ENCODE results near the gene ETF1.
"Not testable (repeated sequence)": the region's sequence is repeated elsewhere in the genome, so short reads cannot be mapped to it uniquely, and the experiment has no call there.

Gene ETF1

GRCh38 chr5:138489683-138490061 lies 53.4 kb downstream of the ETF1 start:
- no peak for DNase-seq (ENCODE audit: low read depth, low spot score)
- H3K36me3 ChIP-seq (ENCODE audit: control insufficient read depth, insufficient read depth, low read length), result no peaks in the 10 kb centered on the region
- H3K9me3 ChIP-seq (ENCODE audit: control insufficient read depth, insufficient read depth, low read length), result no peaks in the 10 kb centered on the region
- no CpG with 5 or more reads among the region's 5 CpGs for WGBS (ENCODE audit: insufficient coverage, insufficient read length)
- no peak overlapping the region for H3K27ac ChIP-seq (ENCODE audit: low read length)
- H3K4me3 ChIP-seq (ENCODE audit: low read length), result no peak overlapping the region
- peaks cover 7% of the 10 kb centered on the region; the same call in 1 of the 2 replicates for H3K27me3 ChIP-seq (ENCODE audit: control insufficient read depth, insufficient read depth, low read length)
- H3K4me1 ChIP-seq (ENCODE audit: control insufficient read depth, insufficient read depth, low read length), result peaks cover 11% of the 10 kb centered on the region

- H3K4me3 ChIP-seq (ENCODE audit: low read length), result no peak overlapping the region
- no peaks in the 10 kb centered on the region for H3K36me3 ChIP-seq (ENCODE audit: control insufficient read depth, insufficient read depth, low read length)
- no peaks in the 10 kb centered on the region for H3K9me3 ChIP-seq (ENCODE audit: control insufficient read depth, insufficient read depth, low read length)
- H3K27ac ChIP-seq (ENCODE audit: low read length), result no peak overlapping the region
- H3K27me3 ChIP-seq (ENCODE audit: control insufficient read depth, insufficient read depth, low read length), result peaks cover 7% of the 10 kb centered on the region; the same call in 1 of the 2 replicates
- WGBS (ENCODE audit: insufficient coverage, insufficient read length), result no CpG with 5 or more reads among the region's 5 CpGs
- DNase-seq (ENCODE audit: low read depth, low spot score), result no peak
- peaks cover 11% of the 10 kb centered on the region for H3K4me1 ChIP-seq (ENCODE audit: control insufficient read depth, insufficient read depth, low read length)
These were observed 54.5 kb downstream of the ETF1 start for GRCh38 chr5:138488481-138488945.

DNA sequence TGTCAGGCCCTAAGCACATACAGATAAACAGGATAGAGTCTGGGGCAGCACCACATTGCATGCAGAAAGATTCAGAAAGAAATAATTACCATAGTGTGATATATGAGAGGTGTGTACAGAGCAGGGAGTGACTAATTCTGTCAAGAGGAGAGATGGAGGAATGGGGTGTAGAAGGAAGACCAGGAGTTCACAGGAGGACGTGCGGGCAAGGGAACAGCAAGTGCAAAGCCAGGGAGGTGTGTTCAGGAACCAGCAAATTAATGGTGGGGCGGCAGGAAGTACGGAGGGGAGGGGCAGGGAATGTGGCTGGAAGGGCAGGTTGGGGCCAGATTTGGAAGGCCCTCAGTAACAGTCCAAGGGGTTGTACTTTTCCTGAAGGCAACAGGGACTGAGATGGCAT lies 60.4 kb downstream of the ETF1 start:
- H3K36me3 ChIP-seq (ENCODE audit: control insufficient read depth, insufficient read depth, low read length), result no peaks in the 10 kb centered on the region
- H3K4me3 ChIP-seq (ENCODE audit: low read length), result no peak overlapping the region
- H3K27me3 ChIP-seq (ENCODE audit: control insufficient read depth, insufficient read depth, low read length), result no peaks in the 10 kb centered on the region
- no peaks in the 10 kb centered on the region for H3K4me1 ChIP-seq (ENCODE audit: control insufficient read depth, insufficient read depth, low read length)
- DNase-seq (ENCODE audit: low read depth, low spot score), result no peak
- WGBS (ENCODE audit: insufficient coverage, insufficient read length), result no CpG with 5 or more reads among the region's 4 CpGs
- H3K27ac ChIP-seq (ENCODE audit: low read length), result no peak overlapping the region
- no peaks in the 10 kb centered on the region for H3K9me3 ChIP-seq (ENCODE audit: control insufficient read depth, insufficient read depth, low read length)

GRCh38 chr5:138476918-138477317 lies 66.1 kb downstream of the ETF1 start:
- WGBS (ENCODE audit: insufficient coverage, insufficient read length), result no CpG with 5 or more reads among the region's 7 CpGs
- DNase-seq (ENCODE audit: low read depth, low spot score), result no peak
- no peaks in the 10 kb centered on the region for H3K27me3 ChIP-seq (ENCODE audit: control insufficient read depth, insufficient read depth, low read length)
- H3K36me3 ChIP-seq (ENCODE audit: control insufficient read depth, insufficient read depth, low read length), result no peaks in the 10 kb centered on the region
- H3K4me3 ChIP-seq (ENCODE audit: low read length), result no peak overlapping the region
- H3K4me1 ChIP-seq (ENCODE audit: control insufficient read depth, insufficient read depth, low read length), result peaks cover 2% of the 10 kb centered on the region; the same call in 1 of the 2 replicates
- H3K27ac ChIP-seq (ENCODE audit: low read length), result no peak overlapping the region
- no peaks in the 10 kb centered on the region for H3K9me3 ChIP-seq (ENCODE audit: control insufficient read depth, insufficient read depth, low read length)

DNA sequence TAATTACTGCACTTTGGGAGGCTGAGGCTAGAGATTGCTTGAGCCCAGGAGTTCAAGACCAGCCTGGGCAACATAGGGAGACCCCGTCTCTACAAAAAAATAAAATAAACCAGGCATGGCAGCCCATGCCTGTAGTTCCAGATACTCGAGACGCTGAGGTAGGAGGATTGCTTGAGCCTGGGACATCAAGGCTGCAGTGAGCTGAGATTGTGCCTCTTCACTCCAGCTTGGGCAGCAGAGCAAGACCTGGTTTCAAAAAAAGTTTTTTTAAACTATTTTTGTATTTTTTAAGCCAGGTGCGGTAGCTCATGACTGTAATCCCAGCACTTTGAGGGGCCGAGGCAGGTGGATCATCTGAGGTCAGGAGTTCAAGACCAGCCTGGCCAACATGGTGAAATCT lies 69.9 kb downstream of the ETF1 start:
- H3K4me3 ChIP-seq (ENCODE audit: low read length); DNase-seq (ENCODE audit: low read depth, low spot score); H3K27me3 ChIP-seq (ENCODE audit: control insufficient read depth, insufficient read depth, low read length); H3K36me3 ChIP-seq (ENCODE audit: control insufficient read depth, insufficient read depth, low read length); H3K4me1 ChIP-seq (ENCODE audit: control insufficient read depth, insufficient read depth, low read length); H3K9me3 ChIP-seq (ENCODE audit: control insufficient read depth, insufficient read depth, low read length); H3K27ac ChIP-seq (ENCODE audit: low read length): not testable (repeated sequence)
- WGBS (ENCODE audit: insufficient coverage, insufficient read length), result no CpG with 5 or more reads among the region's 5 CpGs

- no CpG with 5 or more reads among the region's 6 CpGs for WGBS (ENCODE audit: insufficient coverage, insufficient read length)
- no peak for DNase-seq (ENCODE audit: low read depth, low spot score)
- Histone ChIP-seq H3K4me3 (ENCODE audit: low read length) (no peak overlapping the region), H3K27me3 (ENCODE audit: control insufficient read depth, insufficient read depth, low read length) (no peaks in the 10 kb centered on the region), H3K36me3 (ENCODE audit: control insufficient read depth, insufficient read depth, low read length) (peaks cover 5% of the 10 kb centered on the region; the same call in 1 of the 2 replicates), H3K9me3 (ENCODE audit: control insufficient read depth, insufficient read depth, low read length) (no peaks in the 10 kb centered on the region), H3K27ac (ENCODE audit: low read length) (no peak overlapping the region), H3K4me1 (ENCODE audit: control insufficient read depth, insufficient read depth, low read length) (peaks cover 2% of the 10 kb centered on the region; the same call in 1 of the 2 replicates)
These were observed 70.7 kb downstream of the ETF1 start for GRCh38 chr5:138472353-138472752.

DNA sequence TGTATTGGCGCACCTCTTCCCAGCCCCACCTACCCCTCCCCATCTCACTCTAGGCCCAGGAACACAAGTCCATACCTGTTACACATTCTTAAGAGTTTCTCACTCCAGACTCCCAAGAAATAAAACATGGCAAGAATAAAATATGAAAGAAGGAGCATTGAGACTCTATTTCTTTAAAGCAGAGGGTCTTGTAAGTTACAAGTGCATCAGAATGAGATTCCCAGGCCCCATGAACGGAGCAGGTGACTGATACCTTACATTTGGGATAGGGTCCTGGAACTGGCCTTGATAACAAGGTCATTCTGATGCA lies 72.0 kb downstream of the ETF1 start:
- no peaks in the 10 kb centered on the region for H3K9me3 ChIP-seq (ENCODE audit: control insufficient read depth, insufficient read depth, low read length)
- no peak overlapping the region for H3K27ac ChIP-seq (ENCODE audit: low read length)
- no peak overlapping the region for H3K4me3 ChIP-seq (ENCODE audit: low read length)
- no peak for DNase-seq (ENCODE audit: low read depth, low spot score)
- no CpG with 5 or more reads among the region's 2 CpGs for WGBS (ENCODE audit: insufficient coverage, insufficient read length)
- H3K27me3 ChIP-seq (ENCODE audit: control insufficient read depth, insufficient read depth, low read length), result peaks cover 2% of the 10 kb centered on the region; the same call in 1 of the 2 replicates
- H3K36me3 ChIP-seq (ENCODE audit: control insufficient read depth, insufficient read depth, low read length), result peaks cover 11% of the 10 kb centered on the region; the same call in 1 of the 2 replicates
- H3K4me1 ChIP-seq (ENCODE audit: control insufficient read depth, insufficient read depth, low read length), result peaks cover 2% of the 10 kb centered on the region

GRCh38 chr5:138470322-138471051 lies 72.5 kb downstream of the ETF1 start:
- Histone ChIP-seq H3K27me3 (ENCODE audit: control insufficient read depth, insufficient read depth, low read length) (peaks cover 2% of the 10 kb centered on the region; the same call in 1 of the 2 replicates), H3K4me3 (ENCODE audit: low read length) (no peak overlapping the region), H3K27ac (ENCODE audit: low read length) (no peak overlapping the region), H3K36me3 (ENCODE audit: control insufficient read depth, insufficient read depth, low read length) (peaks cover 11% of the 10 kb centered on the region; the same call in 1 of the 2 replicates), H3K4me1 (ENCODE audit: control insufficient read depth, insufficient read depth, low read length) (peaks cover 2% of the 10 kb centered on the region), H3K9me3 (ENCODE audit: control insufficient read depth, insufficient read depth, low read length) (no peaks in the 10 kb centered on the region)
- no peak for DNase-seq (ENCODE audit: low read depth, low spot score)
- WGBS (ENCODE audit: insufficient coverage, insufficient read length), result no CpG with 5 or more reads among the region's 3 CpGs

DNA sequence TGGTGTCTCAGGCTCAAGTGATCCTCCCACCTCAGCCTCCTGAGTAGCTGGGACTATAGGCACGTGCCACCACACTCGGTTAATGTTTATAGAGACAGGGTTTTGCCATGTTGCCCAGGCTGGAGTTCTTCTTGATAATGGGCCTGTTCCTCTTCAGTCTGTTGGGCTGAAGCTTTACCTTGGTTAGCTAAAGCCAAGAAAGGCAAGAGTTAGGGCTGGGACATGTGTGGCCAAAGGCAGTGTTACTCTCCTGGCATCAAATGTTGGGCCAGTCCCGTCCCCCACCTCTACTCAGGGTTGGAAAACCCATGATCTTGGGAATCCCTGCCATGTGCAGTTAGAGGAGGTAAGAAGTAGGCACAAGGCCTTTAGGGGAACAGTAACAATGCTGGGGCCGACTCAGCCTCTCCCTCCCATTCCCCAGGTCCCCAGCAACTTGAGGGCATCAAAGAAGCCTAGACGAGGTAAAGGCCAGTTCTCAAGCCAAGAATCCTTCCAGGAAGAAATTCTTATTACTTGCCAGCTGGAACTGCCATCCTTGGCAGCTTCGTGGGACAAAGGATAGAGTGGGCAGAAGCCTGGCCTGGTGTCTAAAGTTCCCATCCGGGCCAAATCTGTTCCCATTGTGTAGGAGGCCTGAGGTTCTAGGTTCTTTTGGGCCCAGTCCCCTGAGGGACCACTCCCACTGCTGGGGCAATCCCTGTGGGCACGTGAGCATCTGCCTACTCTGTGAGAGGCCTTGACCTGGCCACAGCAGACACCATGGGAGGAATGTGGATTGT lies 73.3 kb downstream of the ETF1 start:
- WGBS (ENCODE audit: insufficient coverage, insufficient read length), result no CpG with 5 or more reads among the region's 8 CpGs
- Histone ChIP-seq H3K4me3 (ENCODE audit: low read length) (no peak overlapping the region), H3K27me3 (ENCODE audit: control insufficient read depth, insufficient read depth, low read length) (peaks cover 2% of the 10 kb centered on the region; the same call in 1 of the 2 replicates), H3K9me3 (ENCODE audit: control insufficient read depth, insufficient read depth, low read length) (no peaks in the 10 kb centered on the region), H3K4me1 (ENCODE audit: control insufficient read depth, insufficient read depth, low read length) (peaks cover 2% of the 10 kb centered on the region), H3K36me3 (ENCODE audit: control insufficient read depth, insufficient read depth, low read length) (peaks cover 11% of the 10 kb centered on the region; the same call in 1 of the 2 replicates), H3K27ac (ENCODE audit: low read length) (no peak overlapping the region)
- no peak for DNase-seq (ENCODE audit: low read depth, low spot score)

- no peak for DNase-seq (ENCODE audit: low read depth, low spot score)
- H3K4me1 ChIP-seq (ENCODE audit: control insufficient read depth, insufficient read depth, low read length), result peaks cover 2% of the 10 kb centered on the region
- peaks cover 2% of the 10 kb centered on the region; the same call in 1 of the 2 replicates for H3K27me3 ChIP-seq (ENCODE audit: control insufficient read depth, insufficient read depth, low read length)
- peaks cover 11% of the 10 kb centered on the region; the same call in 1 of the 2 replicates for H3K36me3 ChIP-seq (ENCODE audit: control insufficient read depth, insufficient read depth, low read length)
- no peak overlapping the region for H3K4me3 ChIP-seq (ENCODE audit: low read length)
- H3K9me3 ChIP-seq (ENCODE audit: control insufficient read depth, insufficient read depth, low read length), result no peaks in the 10 kb centered on the region
- H3K27ac ChIP-seq (ENCODE audit: low read length), result no peak overlapping the region
- 100% methylated on average over 2 of the region's 8 CpGs for WGBS (ENCODE audit: insufficient coverage, insufficient read length)
These were observed 74.0 kb downstream of the ETF1 start for GRCh38 chr5:138468966-138469539.

All from iPS DF 6.9 (cell line).